ENCODE measurements around the gene RAPGEF2.

GRCh38 chr4:159269116-159269515 lies 166.2 kb downstream of the RAPGEF2 start:
- TF ChIP-seq CTCF (IDR thresholded peaks at IDR 0.05) (no peak), POLR2AphosphoS5 (IDR thresholded peaks at IDR 0.05; ENCODE audit: low read depth, low read length) (no peak), REST (IDR thresholded peaks at IDR 0.05; ENCODE audit: insufficient read depth in 1 of 2, low read depth in 2 of 2, low read length in 1 of 2) (no peak)

Measured in Panc1 (cell line).